H1 (cell line): Measurements from ENCODE around the gene MKI67. TPM values are rescaled to one million over a fixed set of nuclear protein-coding genes. Genes with fewer than 3 reads are reported as not detected.

Source experiments
- CTCF ChIA-PET: fragments of 300-600 bp; sonication (Branson Sonifier 250); formaldehyde crosslinking; loops from one replicate; lab custom pipeline; 2021; ENCODE audit not compliant: partially characterized antibody; lab: Charles Lee
- POLR2A ChIA-PET: fragments of 300-600 bp; sonication (Branson Sonifier 250); formaldehyde crosslinking; loops from one replicate; lab custom pipeline; 2021; ENCODE audit warnings: inconsistent platforms; ENCODE audit not compliant: partially characterized antibody; lab: Charles Lee
- DNase-seq, 2 experiments: peaks; one replicate each; pipeline versions ENCODE4 v3.0.0 to v3.0.0-alpha.2; 2010 to 2022; ENCODE audit warnings: low spot score in 2 of 2, low read depth in 1 of 2, mixed read lengths in 1 of 2
- FAIRE-seq: peaks from 2 replicates; lab custom pipeline; 2011; peaks lifted over from hg19 to GRCh38; lab: Jason Lieb, UNC
- H2AFZ ChIP-seq: 2 replicates; pipeline ENCODE4 v1.8.1; 2012; ENCODE audit warnings: low read length, inconsistent platforms
- H2AK5ac ChIP-seq: 2 replicates; pipeline ENCODE4 v1.6.1; 2013; ENCODE audit warnings: low read depth, low read length
- H2BK120ac ChIP-seq: replicated peaks from 2 replicates; pipeline ENCODE3; 2013; ENCODE audit warnings: low read depth, low read length, inconsistent platforms
- H2BK12ac ChIP-seq: 2 replicates; pipeline ENCODE4 v1.6.1; 2013; ENCODE audit warnings: low read depth, low read length
- H2BK15ac ChIP-seq: 2 replicates; pipeline ENCODE4 v1.6.1; 2013; ENCODE audit warnings: low read length
- H2BK20ac ChIP-seq: 2 replicates; pipeline ENCODE4 v1.6.1; 2013; ENCODE audit warnings: low read length
- H2BK5ac ChIP-seq: 2 replicates; pipeline ENCODE4 v1.6.1; 2013; ENCODE audit warnings: low read depth, low read length
- H3K14ac ChIP-seq: 2 replicates; pipeline ENCODE4 v1.6.1; 2013; ENCODE audit warnings: inconsistent platforms; ENCODE audit not compliant: insufficient read length
- H3K18ac ChIP-seq: 2 replicates; pipeline ENCODE4 v1.6.1; 2013; ENCODE audit warnings: low read length; ENCODE audit errors: extremely low read depth
- H3K23ac ChIP-seq: 2 replicates; pipeline ENCODE4 v1.6.1; 2013; ENCODE audit warnings: inconsistent platforms; ENCODE audit not compliant: insufficient read length
- H3K23me2 ChIP-seq: 2 replicates; pipeline ENCODE4 v1.6.1; 2013; ENCODE audit warnings: low read depth, low read length
- H3K27ac ChIP-seq: 2 replicates; pipeline ENCODE4 v1.6.1; 2011; ENCODE audit warnings: low read depth, low read length, inconsistent platforms
- H3K27me3 ChIP-seq, 4 experiments: replicated peaks in 1 of 4; 1 replicate in 1 of 4; 2 replicates in 3 of 4; pipeline versions ENCODE4 v1.6.1 to v1.8.1; 2011 to 2013; ENCODE audit warnings: low read length in 3 of 4, mild to moderate bottlenecking in 3 of 4, inconsistent platforms in 2 of 4, mixed read lengths in 2 of 4, moderate library complexity in 1 of 4; ENCODE audit not compliant: control insufficient read depth in 3 of 4, insufficient read depth in 3 of 4; ENCODE audit errors: extremely low read depth in 1 of 4
- H3K36me3 ChIP-seq, 4 experiments: 2 replicates each; pipeline versions ENCODE4 v1.6.1 to v1.8.1; 2011 to 2013; ENCODE audit warnings: mild to moderate bottlenecking in 4 of 4, low read length in 3 of 4, moderate library complexity in 2 of 4, control low read depth in 1 of 4, inconsistent platforms in 1 of 4; ENCODE audit not compliant: insufficient read depth in 4 of 4, control insufficient read depth in 2 of 4
- H3K4ac ChIP-seq: replicated peaks from 2 replicates; pipeline ENCODE3; 2013; ENCODE audit warnings: low read length, low read depth, mixed read lengths, inconsistent platforms; ENCODE audit not compliant: insufficient read length
- H3K4me1 ChIP-seq, 4 experiments: replicated peaks in 1 of 4; 1 replicate in 1 of 4; 2 replicates in 3 of 4; pipeline versions ENCODE4 v1.6.1 to v1.8.1; 2011 to 2013; ENCODE audit warnings: low read length in 3 of 4, inconsistent platforms in 2 of 4, mixed read lengths in 1 of 4; ENCODE audit not compliant: insufficient read depth in 4 of 4, control insufficient read depth in 3 of 4
- H3K4me2 ChIP-seq, 2 experiments: 2 replicates each; pipeline versions ENCODE4 v1.6.1 to v1.8.1; 2011 to 2013; ENCODE audit warnings: low read depth in 2 of 2, low read length in 2 of 2, control low read depth in 1 of 2, inconsistent platforms in 1 of 2, mild to moderate bottlenecking in 1 of 2; ENCODE audit not compliant: insufficient read depth in 1 of 2
- H3K4me3 ChIP-seq, 4 experiments: fragments of 200-600, 300-600 bp in 1 of 4; sonication (generic), shearing (Covaris generic), sonication (Bioruptor Twin) in 1 of 4; 2 replicates each; pipeline versions ENCODE4 v1.5.1 to v1.8.1; 2011 to 2016; ENCODE audit warnings: low read length in 4 of 4, low read depth in 3 of 4, control low read depth in 2 of 4, inconsistent platforms in 2 of 4, mild to moderate bottlenecking in 2 of 4, mixed read lengths in 1 of 4, moderate library complexity in 1 of 4; ENCODE audit not compliant: insufficient read depth in 2 of 4; ENCODE audit errors: extremely low read depth in 1 of 4
- H3K56ac ChIP-seq: replicated peaks from 2 replicates; pipeline ENCODE3; 2013; ENCODE audit warnings: low read depth, mild to moderate bottlenecking, mixed read lengths, low read length, inconsistent platforms; ENCODE audit not compliant: insufficient read length
- H3K79me1 ChIP-seq: 2 replicates; pipeline ENCODE4 v1.6.1; 2013; ENCODE audit warnings: low read depth, low read length, control low read depth
- H3K79me2 ChIP-seq, 2 experiments: 2 replicates each; pipeline versions ENCODE4 v1.6.1 to v1.8.1; 2012 to 2013; ENCODE audit warnings: low read length in 2 of 2, mild to moderate bottlenecking in 2 of 2, inconsistent platforms in 1 of 2; ENCODE audit not compliant: insufficient read depth in 2 of 2, control insufficient read depth in 1 of 2
- H3K9ac ChIP-seq, 4 experiments: replicated peaks in 1 of 4; 1 replicate in 1 of 4; 2 replicates in 3 of 4; pipeline versions ENCODE4 v1.6.1 to v1.8.1; 2011 to 2013; ENCODE audit warnings: low read depth in 3 of 4, low read length in 3 of 4, control low read depth in 2 of 4, mild to moderate bottlenecking in 2 of 4, moderate library complexity in 2 of 4, inconsistent platforms in 1 of 4; ENCODE audit errors: extremely low read depth in 1 of 4
- H3K9me3 ChIP-seq, 2 experiments: 2 replicates each; pipeline versions ENCODE4 v1.6.1 to v1.8.1; 2012 to 2013; ENCODE audit warnings: mild to moderate bottlenecking in 2 of 2, moderate library complexity in 2 of 2, control low read depth in 1 of 2, inconsistent platforms in 1 of 2, low read depth in 1 of 2, low read length in 1 of 2, mixed read lengths in 1 of 2; ENCODE audit not compliant: insufficient read depth in 2 of 2
- H4K20me1 ChIP-seq, 2 experiments: replicated peaks in 1 of 2; 2 replicates each; pipeline versions ENCODE3 to v1.8.1; 2011 to 2013; ENCODE audit warnings: inconsistent platforms in 2 of 2, low read length in 2 of 2, mild to moderate bottlenecking in 1 of 2; ENCODE audit not compliant: insufficient read depth in 2 of 2, control insufficient read depth in 1 of 2
- H4K5ac ChIP-seq: 2 replicates; pipeline ENCODE4 v1.6.1; 2013; ENCODE audit warnings: low read length, low read depth, mixed read lengths, inconsistent platforms; ENCODE audit not compliant: insufficient read length
- H4K8ac ChIP-seq: 2 replicates; pipeline ENCODE4 v1.8.0; 2013; ENCODE audit warnings: mild to moderate bottlenecking, moderate library complexity, low read length, inconsistent platforms; ENCODE audit not compliant: insufficient read depth; ENCODE audit errors: extremely low read depth
- H4K91ac ChIP-seq: replicated peaks from 2 replicates; pipeline ENCODE3; 2013; ENCODE audit warnings: low read length, mixed read lengths, inconsistent platforms; ENCODE audit not compliant: insufficient read length
- HDAC2 ChIP-seq, 2 experiments: fragments of 300-600 bp in 1 of 2; sonication (generic) in 1 of 2; IDR thresholded peaks; 2 replicates each; pipeline ENCODE4 v1.6.1; 2011 to 2012; ENCODE audit warnings: low read depth in 2 of 2, low read length in 2 of 2, mild to moderate bottlenecking in 2 of 2, moderate library complexity in 2 of 2, borderline replicate concordance in 1 of 2, inconsistent platforms in 1 of 2
- JUND ChIP-seq: IDR thresholded peaks from 2 replicates; pipeline ENCODE4 v1.6.1; 2011; ENCODE audit warnings: mild to moderate bottlenecking, improper control_type of control experiment, low read length
- NRF1 ChIP-seq: IDR thresholded peaks from 2 replicates; pipeline ENCODE4 v1.6.1; 2011; ENCODE audit warnings: mild to moderate bottlenecking, low read depth, low read length, improper control_type of control experiment
- SAP30 ChIP-seq: fragments of 300-600 bp; sonication (generic); IDR thresholded peaks from 2 replicates; pipeline ENCODE4 v1.7.1; 2012; ENCODE audit warnings: low read length, moderate library complexity, mild to moderate bottlenecking, inconsistent platforms; ENCODE audit not compliant: insufficient read depth, insufficient replicate concordance
- SP1 ChIP-seq: IDR thresholded peaks from 2 replicates; pipeline ENCODE4 v1.6.1; 2011; ENCODE audit warnings: low read depth, low read length
- WGBS, 2 experiments: shearing (Covaris generic) in 1 of 2; methylation state at CpG; one replicate each; pipeline versions ENCODE4 v1.1.6 to v1.1.7; 2013 to 2015; ENCODE audit warnings: low lambda C conversion rate in 2 of 2, mixed read lengths in 2 of 2, inconsistent platforms in 1 of 2, low coverage in 1 of 2, missing lambda C conversion rate in 1 of 2; ENCODE audit not compliant: insufficient replicate concordance in 2 of 2, insufficient coverage in 1 of 2, insufficient read length in 1 of 2; ENCODE audit errors: extremely low coverage in 1 of 2, missing lambda C conversion rate in 1 of 2; 5-methylcytosine and 5-hydroxymethylcytosine counted together
- polyA plus RNA-seq, 7 experiments: library from polyadenylated mRNA; depleted of rRNA in 3 of 7; stranded (reverse) in 5 of 7; unstranded in 2 of 7; fragments of >200 nt in 5 of 7; fragments of 200-250 nt in 2 of 7; gene quantifications; 1 replicate in 5 of 7; 2 replicates in 1 of 7; 4 replicates in 1 of 7; pipeline versions ENCODE4 v1.2.1 to v1.2.3, GENCODE V29; 2011 to 2013; ENCODE audit warnings: missing spikeins in 2 of 7, mixed read lengths in 2 of 7
- total RNA-seq: library from RNA; stranded (reverse); fragmentation: NEBNext Ultra II Directional; extraction: Animal tissue kit (Norgen Biotek cat#: 25700); gene quantifications from 2 replicates; pipeline ENCODE4 v1.2.1, GENCODE V29; 2021

MKI67 gene
- total and polyA plus RNA-seq, 2 of the 8 experiments (the other 6 are each of a cell fraction or from before 2014, with no cell fraction given), result 15.8 to 85.1 TPM

- peaks cover 8 to 21% (median 13%) of the 10 kb centered on the region in 4 experiments; a peak in 6 of 7 replicates for H3K4me1 ChIP-seq
- H2AFZ ChIP-seq, result no peak overlapping the region
- H4K20me1 ChIP-seq, result no peaks in the 10 kb centered on the region
- no peak overlapping the region; the same call in 1 of the 2 replicates for H2BK20ac ChIP-seq
- no peak overlapping the region for H3K4ac ChIP-seq
- no peaks in the 10 kb centered on the region; a peak in 1 of 7 replicates for H3K27me3 ChIP-seq
- H3K9me3 ChIP-seq, result no peaks in the 10 kb centered on the region
- no peak overlapping the region for H4K8ac ChIP-seq
- H2BK15ac ChIP-seq, result no peak overlapping the region
- H3K23ac ChIP-seq, result no peak overlapping the region
- no peak overlapping the region for H4K91ac ChIP-seq
- no peaks in the 10 kb centered on the region for H3K79me2 ChIP-seq
- H2BK5ac ChIP-seq, result no peak overlapping the region
- H3K9ac ChIP-seq, result no peak overlapping the region
- H3K36me3 ChIP-seq, result no peaks in the 10 kb centered on the region
- no peaks in the 10 kb centered on the region for H3K23me2 ChIP-seq
- FAIRE-seq, result no peak
- H3K4me3 ChIP-seq, result no peak overlapping the region
- no peak overlapping the region for H2AK5ac ChIP-seq
- H4K5ac ChIP-seq, result no peak overlapping the region
- TF ChIP-seq HDAC2 (IDR thresholded peaks at IDR 0.05; ENCODE audit: borderline replicate concordance in 1 of 2, low read depth in 2 of 2, low read length in 2 of 2), result no peak
- no peak for TF ChIP-seq SP1
- TF ChIP-seq NRF1, result no peak
- TF ChIP-seq JUND, result no peak
- TF ChIP-seq SAP30, result no peak
- POLR2A ChIA-PET, result interaction anchor here (0.6 to 0.8 kb wide), 2 partner anchors 99 to 299 kb away, joined by 3 to 4 read pairs; no protein-coding TSS in a partner anchor
- H3K14ac ChIP-seq, result no peak overlapping the region
- H2BK120ac ChIP-seq, result no peak overlapping the region
- H3K18ac ChIP-seq, result no peak overlapping the region
- CTCF ChIA-PET, result interaction anchor here (1.0 to 4.9 kb wide), 8 partner anchors 8 to 177 kb away, joined by 3 to 26 read pairs (median 3); no protein-coding TSS in a partner anchor
- H3K27ac ChIP-seq, result no peak overlapping the region
- no peak for DNase-seq
- H3K79me1 ChIP-seq, result no peaks in the 10 kb centered on the region
- no peak overlapping the region for H3K56ac ChIP-seq
- no peak overlapping the region for H2BK12ac ChIP-seq
- no peak overlapping the region for H3K4me2 ChIP-seq
- WGBS, 2 experiments, result 89% methylated on average over 15 of the region's 15 CpGs; no CpG with 5 or more reads in 1 of the 2 experiments
These were observed 42.9 kb downstream of the MKI67 start for GRCh38 chr10:128083191-128083895.
